ENCODE results near the gene NFYC.

The NFYC gene

DNA sequence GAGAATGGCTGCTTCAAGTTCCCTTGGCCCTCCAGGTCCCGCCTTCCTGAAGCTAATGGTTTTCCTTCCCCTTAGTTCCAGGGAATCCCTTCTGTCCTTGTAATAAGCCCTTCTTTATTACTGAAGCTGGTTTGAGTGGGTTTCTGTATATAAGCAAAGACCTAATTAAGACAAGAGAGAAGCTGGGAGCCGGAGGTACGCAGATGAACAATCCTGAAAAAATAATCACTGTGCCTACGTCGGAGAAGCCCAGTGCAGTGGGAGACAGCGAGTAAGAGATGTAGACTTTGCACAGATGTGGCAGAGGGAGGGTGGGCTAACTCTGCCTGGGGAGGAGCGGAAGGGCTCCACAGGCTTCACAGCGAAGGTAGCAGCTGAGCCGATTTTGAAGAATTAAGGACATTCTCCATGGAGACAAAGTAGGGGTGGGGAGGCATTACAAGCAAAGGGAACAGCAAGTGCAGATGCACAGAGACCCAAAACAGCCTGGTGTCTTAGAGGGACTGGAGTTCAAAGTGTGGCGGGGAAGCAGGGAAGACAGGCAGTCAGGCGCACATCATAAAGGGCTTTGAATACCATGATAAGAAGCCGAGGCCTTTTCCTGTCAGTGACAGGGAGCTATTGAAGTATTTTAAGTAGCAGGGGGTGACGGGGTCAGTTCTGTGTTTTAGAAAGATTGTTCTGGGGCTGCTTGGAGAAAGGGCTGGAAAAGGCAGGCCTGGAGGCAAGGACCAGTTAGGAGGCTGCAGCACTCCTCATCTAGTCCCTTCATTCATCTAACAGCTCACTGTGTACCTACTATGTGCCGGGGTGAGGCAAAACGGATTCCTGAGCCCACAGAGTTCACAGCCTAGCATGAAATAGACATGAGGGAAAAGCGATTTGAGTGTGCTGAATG is 32.5 kb upstream of the NFYC start:
- no peak for TF ChIP-seq CTCF (IDR thresholded peaks at IDR 0.05; ENCODE audit: low read depth, low read length, missing control alignments)
- H3K4me3 ChIP-seq (replicated peaks; ENCODE audit: low read depth, low read length), result no peak overlapping the region
- no peak for DNase-seq (ENCODE audit: extremely low read depth, low read depth)

DNA sequence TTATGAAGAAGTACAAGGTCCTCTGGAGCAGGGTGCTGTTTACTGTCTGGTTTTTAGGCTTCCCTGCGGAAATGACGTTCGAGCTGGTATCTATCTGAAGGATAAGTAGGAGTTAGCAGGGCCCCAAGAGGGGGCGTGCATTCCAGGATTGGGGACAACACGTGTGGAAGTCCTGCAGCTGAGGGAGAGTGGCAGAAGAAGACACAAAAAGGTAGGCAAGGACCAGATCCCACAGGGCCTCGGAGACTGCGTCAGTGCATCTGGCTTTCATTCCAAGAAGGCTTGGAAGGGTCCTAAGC is 31.9 kb upstream of the NFYC start:
- no peak for DNase-seq (ENCODE audit: extremely low read depth, low read depth)
- no peak overlapping the region for H3K4me3 ChIP-seq (replicated peaks; ENCODE audit: low read depth, low read length)
- TF ChIP-seq CTCF (IDR thresholded peaks at IDR 0.05; ENCODE audit: low read depth, low read length, missing control alignments), result no peak

DNA sequence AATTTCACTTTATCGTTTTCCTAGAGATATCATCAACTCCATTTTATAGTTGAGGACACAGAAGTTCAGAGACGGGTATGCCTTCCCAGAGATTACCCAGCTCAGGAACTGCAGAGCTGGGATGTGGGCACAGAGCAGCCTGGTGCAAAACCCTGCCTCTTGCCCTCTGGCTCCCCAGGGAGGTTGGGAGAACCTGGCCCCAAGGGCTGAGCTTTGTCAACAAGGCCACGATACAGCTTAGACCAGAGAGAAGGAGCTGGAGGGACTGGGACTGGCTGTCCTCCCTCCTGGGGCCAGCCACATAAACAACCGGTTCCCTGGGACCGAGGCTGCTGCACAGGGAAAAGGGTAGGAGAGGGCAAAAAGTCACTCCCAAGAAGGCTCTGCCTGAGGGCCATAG is 29.8 kb upstream of the NFYC start:
- no peak overlapping the region for H3K4me3 ChIP-seq (replicated peaks; ENCODE audit: low read depth, low read length)
- no peak for TF ChIP-seq CTCF (IDR thresholded peaks at IDR 0.05; ENCODE audit: low read depth, low read length, missing control alignments)
- no peak for DNase-seq (ENCODE audit: extremely low read depth, low read depth)

DNA sequence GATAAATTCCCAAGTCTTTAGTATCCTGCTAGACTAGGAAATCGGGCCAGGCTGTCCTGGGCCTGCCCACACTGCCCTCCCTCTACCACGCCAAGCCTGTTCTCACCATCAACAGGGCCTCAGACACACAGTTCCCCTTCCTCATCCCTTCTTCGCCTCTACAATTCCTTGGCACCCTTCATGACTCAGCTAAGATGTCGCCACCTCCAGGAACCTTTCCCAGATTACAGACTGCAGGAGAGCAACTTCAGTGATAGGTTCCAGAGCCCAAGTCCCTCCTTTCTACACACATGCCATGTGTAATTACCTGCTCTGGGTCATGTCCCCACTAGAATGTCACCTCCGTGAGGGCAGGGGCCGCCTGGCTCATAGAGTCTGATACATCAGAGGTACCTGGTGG is 29.4 kb upstream of the NFYC start:
- DNase-seq (ENCODE audit: extremely low read depth, low read depth), result no peak
- no peak for TF ChIP-seq CTCF (IDR thresholded peaks at IDR 0.05; ENCODE audit: low read depth, low read length, missing control alignments)
- no peak overlapping the region for H3K4me3 ChIP-seq (replicated peaks; ENCODE audit: low read depth, low read length)

GRCh38 chr1:40662864-40663263 is 28.6 kb upstream of the NFYC start:
- no peak for DNase-seq (ENCODE audit: extremely low read depth, low read depth)
- no peak for TF ChIP-seq CTCF (IDR thresholded peaks at IDR 0.05; ENCODE audit: low read depth, low read length, missing control alignments)
- H3K4me3 ChIP-seq (replicated peaks; ENCODE audit: low read depth, low read length), result no peak overlapping the region

GRCh38 chr1:40663324-40664166 is 28.0 kb upstream of the NFYC start:
- TF ChIP-seq CTCF (IDR thresholded peaks at IDR 0.05; ENCODE audit: low read depth, low read length, missing control alignments), result no peak
- no peak overlapping the region for H3K4me3 ChIP-seq (replicated peaks; ENCODE audit: low read depth, low read length)
- DNase-seq (ENCODE audit: extremely low read depth, low read depth), result no peak
